GM12864 (cell line): ENCODE results near the gene CADPS2.
"Not testable (repeated sequence)": the region's sequence is repeated elsewhere in the genome, so short reads cannot be mapped to it uniquely, and the experiment has no call there.

Experiments
- DNase-seq: peaks from one replicate; pipeline ENCODE4 v3.0.0-alpha.2; 2011; ENCODE audit warnings: low read depth
- H3K4me3 ChIP-seq: 2 replicates; pipeline ENCODE4 v1.5.1; 2011; ENCODE audit warnings: mild to moderate bottlenecking, low read depth, low read length, control low read depth
- CTCF ChIP-seq: IDR thresholded peaks from 2 replicates; pipeline ENCODE4 v1.5.1; 2011; ENCODE audit warnings: low read depth, mild to moderate bottlenecking, moderate library complexity, low read length, control low read depth, inconsistent platforms; ENCODE audit errors: missing control alignments

CADPS2 gene

GRCh38 chr7:122299624-122300210 is 586.5 kb downstream of the CADPS2 start:
- no peak overlapping the region for H3K4me3 ChIP-seq
- no peak for DNase-seq
- no peak for TF ChIP-seq CTCF

- no peak for TF ChIP-seq CTCF
- no peak overlapping the region for H3K4me3 ChIP-seq
- DNase-seq = no peak
These were observed 587.6 kb downstream of the CADPS2 start for GRCh38 chr7:122298618-122299017.

GRCh38 chr7:122298131-122298530 is 588.1 kb downstream of the CADPS2 start:
- no peak for TF ChIP-seq CTCF
- DNase-seq = no peak

GRCh38 chr7:122291189-122291588 is 595.1 kb downstream of the CADPS2 start:
- no peak for TF ChIP-seq CTCF
- no peak for DNase-seq
- no peak overlapping the region for H3K4me3 ChIP-seq

More at GRCh38 chr7:122298131-122298530, 588.1 kb downstream of the CADPS2 start:
- no peak overlapping the region for H3K4me3 ChIP-seq

GRCh38 chr7:122290476-122290875 is 595.8 kb downstream of the CADPS2 start:
- H3K4me3 ChIP-seq = no peak overlapping the region
- DNase-seq = no peak
- TF ChIP-seq CTCF = no peak

GRCh38 chr7:122289426-122289825 is 596.8 kb downstream of the CADPS2 start:
- H3K4me3 ChIP-seq = no peak overlapping the region
- DNase-seq = no peak
- no peak for TF ChIP-seq CTCF

GRCh38 chr7:122284608-122285007 is 601.7 kb downstream of the CADPS2 start:
- DNase-seq, H3K4me3 ChIP-seq: not testable (repeated sequence)
